ENCODE results near the gene B3GALT6.

DNA sequence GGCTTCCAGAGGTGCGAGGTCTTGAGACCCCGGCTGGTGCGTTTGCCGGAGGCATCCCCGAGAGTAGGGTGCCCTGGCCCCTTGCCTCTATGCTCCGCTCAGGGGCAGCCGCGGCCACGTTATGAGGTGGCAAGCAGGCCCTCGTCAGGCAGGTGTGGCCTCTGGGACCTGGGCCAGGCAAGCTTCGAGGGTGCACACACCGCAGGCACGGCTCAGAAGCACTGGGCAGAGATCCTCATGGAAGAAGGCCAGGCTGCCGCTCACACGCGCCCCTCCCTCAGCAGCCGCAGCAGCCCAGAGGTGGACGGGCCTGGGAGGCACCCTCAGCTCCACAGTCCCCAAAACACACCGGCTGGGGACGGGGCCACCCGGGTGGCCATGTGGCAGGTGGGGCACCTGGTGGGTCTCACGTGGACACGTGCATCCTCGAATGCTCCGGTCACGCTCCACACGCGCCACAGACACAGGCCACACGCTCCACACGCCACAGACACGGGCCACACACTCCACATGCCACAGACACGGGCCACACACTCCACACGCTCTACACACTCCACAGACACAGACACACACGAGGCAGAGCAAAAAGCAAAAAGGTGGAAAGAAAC lies 6.7 kb upstream of the B3GALT6 start:
- TF ChIP-seq, protein P1, sequence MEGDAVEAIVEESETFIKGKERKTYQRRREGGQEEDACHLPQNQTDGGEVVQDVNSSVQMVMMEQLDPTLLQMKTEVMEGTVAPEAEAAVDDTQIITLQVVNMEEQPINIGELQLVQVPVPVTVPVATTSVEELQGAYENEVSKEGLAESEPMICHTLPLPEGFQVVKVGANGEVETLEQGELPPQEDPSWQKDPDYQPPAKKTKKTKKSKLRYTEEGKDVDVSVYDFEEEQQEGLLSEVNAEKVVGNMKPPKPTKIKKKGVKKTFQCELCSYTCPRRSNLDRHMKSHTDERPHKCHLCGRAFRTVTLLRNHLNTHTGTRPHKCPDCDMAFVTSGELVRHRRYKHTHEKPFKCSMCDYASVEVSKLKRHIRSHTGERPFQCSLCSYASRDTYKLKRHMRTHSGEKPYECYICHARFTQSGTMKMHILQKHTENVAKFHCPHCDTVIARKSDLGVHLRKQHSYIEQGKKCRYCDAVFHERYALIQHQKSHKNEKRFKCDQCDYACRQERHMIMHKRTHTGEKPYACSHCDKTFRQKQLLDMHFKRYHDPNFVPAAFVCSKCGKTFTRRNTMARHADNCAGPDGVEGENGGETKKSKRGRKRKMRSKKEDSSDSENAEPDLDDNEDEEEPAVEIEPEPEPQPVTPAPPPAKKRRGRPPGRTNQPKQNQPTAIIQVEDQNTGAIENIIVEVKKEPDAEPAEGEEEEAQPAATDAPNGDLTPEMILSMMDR (IDR thresholded peaks at IDR 0.05 in 4 of 5, conservative IDR thresholded peaks at IDR 0.05 in 1 of 5) = no peak
- TF ChIP-seq POLR2A (IDR thresholded peaks at IDR 0.05) = no peak
